Activated T-cell treated with anti-CD3 and anti-CD28 coated beads for 48 hours (primary cell): ENCODE measurements around the gene ATP6V1F.
"Not testable (repeated sequence)": the region's sequence is repeated elsewhere in the genome, so short reads cannot be mapped to it uniquely, and the experiment has no call there.

ENCODE experiments used
- DNase-seq: peaks from one replicate; pipeline ENCODE4 v3.0.0-alpha.2; 2020; ENCODE audit warnings: low read depth

ATP6V1F gene

DNA sequence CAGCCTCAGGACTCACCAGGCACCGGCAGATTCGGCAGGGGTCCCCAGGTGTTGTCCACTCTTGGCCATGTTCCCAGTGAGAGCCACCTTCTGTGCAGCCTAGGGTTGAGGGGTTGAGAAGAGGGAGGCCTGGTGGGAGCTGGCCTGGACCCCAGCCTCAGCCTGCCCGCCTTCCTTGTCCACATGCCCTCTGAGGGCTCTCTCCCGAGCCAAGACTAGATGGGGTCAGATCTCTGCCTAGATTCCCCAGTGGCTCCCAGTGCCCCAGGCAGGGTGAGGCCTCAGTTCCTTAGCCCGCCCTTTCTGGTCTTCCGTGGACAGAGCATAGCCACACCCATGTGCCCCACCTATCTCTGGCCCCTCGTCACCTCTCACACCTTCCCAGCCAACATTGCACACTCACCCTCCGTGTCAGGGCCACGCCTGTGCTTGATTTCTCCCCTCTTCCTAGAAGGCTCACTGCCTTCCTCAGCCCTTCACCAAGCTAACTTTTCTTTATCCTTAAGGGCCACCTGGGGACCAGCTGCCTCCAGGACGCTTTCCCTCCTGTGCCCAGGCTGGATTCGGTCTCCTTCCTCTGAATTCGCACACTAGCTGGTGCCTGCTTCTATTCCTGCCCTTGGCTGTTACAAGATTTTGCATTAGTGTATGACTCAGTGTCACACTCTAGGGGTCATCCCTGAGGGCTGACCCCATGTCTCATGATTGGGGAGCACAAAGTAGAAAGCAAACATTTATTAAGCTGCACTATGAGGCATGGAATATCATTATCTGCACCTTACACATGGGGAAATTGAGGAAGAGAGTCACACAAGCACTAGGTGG lies 40.3 kb downstream of the ATP6V1F start:
- DNase-seq: no peak

GRCh38 chr7:128903621-128904361 lies 41.1 kb downstream of the ATP6V1F start:
- no peak for DNase-seq

DNA sequence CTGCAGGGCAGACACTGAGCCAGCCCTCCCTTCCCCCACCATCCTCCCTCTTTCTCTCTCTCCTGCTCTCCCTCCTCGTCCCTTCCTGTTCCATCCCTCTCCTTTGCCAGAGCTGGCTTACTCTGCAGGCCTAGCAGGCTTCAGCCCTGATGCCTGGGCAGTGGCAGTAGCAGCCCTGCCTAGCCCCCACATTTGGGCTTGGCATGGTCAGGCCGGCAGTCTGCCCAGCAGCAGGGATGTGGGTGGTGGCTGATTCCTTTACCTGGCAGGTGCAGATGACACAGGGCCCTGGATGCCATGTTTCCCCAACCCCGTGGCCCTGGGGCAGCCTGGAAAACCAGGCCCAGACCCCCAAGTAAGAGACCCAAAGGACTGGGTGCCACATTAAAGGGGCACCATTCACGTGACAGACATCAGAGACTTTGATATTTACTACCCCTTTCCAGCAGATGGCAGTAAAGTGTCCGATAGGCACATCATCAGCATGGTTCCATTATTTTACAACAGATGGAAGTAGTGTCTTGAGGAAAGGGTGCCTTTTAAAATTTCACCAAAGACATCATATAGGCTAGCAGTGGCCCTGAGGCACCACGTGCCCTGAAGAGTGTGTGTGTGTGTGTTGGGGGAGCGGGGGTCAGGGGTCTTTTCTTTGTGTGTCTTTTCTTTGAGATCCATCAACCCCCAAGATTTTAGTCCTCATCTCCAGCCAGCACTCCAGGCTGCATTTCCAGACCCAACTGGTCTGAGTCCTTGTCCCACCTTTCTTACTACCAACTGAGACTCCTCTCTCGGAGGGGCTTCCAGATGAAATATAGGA lies 41.9 kb downstream of the ATP6V1F start:
- DNase-seq: no peak

- DNase-seq: no peak
Observed at GRCh38 chr7:128906001-128906765, 43.5 kb downstream of the ATP6V1F start.

DNA sequence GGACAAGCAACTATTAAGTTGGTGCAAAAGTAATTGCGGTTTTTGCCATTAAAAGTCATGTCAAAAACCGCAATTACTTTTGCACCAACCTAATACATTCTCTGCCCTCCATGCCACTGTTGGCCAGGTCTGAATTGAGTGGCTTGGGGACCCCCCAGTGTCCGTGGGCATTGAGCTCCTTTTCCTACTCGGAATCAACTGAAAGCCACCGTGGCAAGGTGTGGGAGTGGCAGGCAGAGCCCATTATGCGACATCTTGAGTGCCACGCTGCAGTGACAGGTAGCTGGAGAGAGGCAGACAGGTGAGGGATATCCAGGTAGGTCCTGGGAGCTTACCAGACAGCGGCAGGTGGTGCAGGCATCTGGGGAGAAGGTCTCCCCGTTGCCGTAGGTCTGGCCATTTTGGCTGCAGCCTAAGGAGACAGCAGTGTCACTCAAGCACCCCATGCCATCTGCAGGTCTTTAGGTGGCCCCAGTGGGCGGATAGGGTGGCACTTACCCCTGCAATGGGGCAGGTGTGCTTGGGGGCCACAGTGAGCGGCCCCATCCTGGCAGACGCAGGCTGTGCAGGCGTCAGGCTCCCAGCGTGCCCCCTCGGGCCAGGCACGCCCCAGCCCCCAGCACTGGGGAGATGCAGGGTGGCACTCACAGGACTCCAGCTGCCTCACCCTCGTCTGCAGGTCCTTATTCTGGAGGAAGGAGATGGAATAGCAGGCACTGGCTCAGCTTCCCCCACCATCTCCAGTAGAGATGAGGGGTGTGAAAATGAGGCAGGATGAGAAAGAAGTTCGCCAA lies 44.3 kb downstream of the ATP6V1F start:
- no peak for DNase-seq

DNA sequence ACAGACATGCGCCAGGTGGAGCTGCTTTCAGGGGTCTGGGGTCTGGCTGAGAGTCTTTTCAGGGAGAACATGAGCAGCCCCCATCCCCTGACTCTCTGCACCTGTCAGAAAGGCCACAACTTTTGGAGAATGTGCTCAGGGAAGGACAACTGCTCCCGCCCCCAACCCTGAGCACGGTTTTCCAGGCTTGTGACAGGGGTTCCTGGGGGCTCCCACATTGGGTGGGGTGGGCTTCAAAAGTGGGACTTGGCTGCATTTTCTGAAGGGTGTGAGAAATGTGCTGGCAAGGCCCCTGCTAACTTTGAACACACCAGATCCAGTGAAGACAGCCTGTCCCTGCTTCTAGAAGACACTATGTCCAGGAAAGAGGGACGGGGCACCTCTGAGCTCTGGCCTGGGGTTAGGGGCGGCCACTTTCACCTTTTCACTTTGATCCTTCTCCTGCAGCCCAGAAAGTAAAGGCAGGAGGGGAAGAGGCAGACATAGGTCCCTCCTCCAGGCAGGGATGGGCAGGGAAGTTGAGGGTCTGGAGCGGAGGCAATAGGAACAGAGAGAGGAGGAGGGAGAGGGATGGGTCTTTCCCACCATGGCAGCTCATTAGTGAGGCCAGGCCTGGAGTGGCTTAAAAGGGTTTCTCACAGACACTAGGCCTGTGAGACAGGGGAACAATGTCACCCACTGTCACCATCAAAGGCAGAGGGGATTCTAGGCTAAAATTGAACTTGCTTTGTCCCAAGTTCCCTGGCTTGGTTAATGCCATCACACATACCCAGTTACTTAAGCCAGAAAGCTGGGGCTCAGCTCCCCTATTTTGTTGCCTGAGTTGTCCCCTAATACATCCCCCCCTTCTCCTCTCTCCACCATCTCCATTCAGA lies 46.3 kb downstream of the ATP6V1F start:
- DNase-seq: no peak

DNA sequence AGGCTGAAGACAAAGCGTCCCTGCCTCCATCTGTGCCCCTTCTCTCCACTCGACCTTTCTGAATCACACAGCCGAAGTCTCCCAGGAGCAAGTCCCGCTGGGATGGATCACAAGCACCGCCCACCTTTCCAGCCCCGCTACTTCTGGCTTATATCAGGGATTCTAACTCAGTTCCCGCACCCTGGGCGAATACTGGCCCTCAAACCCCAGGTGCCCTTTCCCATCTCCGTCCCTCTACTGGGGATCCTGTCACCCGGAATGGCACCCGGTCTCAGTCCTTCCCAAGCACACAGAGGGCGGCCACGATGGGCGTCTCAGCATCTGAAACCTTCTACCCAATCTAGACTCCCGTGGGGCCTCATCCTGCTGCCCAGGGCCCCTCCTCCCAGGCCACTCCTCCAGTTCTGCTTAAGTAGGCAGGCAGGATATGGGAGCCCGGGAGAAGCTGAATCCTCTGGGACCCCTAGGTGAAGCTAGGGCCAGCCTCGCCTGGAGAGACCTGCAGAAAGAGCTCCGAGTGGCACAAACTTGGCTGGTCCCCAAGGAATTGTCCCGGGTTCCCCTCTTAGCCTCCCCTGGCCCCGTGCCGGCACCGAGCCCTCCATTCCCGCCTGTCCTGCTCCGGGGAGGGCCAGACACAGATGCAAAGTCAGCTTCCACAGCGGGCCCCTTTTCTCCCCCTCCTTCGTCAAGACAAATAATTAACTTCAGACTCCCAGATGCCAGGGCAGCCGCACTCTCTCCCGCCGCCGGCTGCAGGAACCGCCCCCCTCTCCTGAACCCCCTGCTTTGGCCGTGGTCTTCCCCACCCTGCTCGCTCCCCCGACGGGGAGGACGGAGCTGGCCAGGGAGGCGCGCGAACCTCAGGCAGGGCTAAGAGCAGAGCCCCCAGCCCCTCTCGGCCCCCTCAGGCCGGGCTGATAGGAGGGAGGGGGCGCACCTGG lies 47.2 kb downstream of the ATP6V1F start:
- no peak for DNase-seq

DNA sequence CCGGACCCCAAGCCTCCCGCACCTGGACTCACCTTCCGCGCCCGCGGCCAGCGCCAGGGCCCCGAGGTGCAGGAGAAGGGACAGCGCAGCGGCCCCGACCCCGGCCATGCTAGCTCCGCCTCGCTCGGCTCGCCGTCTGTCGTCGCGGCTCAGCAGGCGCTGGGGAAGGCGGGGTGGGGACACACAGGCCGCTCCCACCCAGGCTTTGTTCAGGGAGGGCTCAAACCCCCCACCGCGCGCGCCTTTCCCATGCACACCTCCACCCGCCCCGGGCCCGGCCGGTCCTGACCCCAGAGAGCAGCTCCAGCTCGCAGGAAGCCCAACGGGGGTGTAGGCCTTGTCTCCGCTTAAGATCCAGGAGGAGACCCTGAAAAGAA lies 47.9 kb downstream of the ATP6V1F start, which contains the start of gene KCP:
Gene KCP, minus strand, starts transcription at position 141 of the 377 bp plus-strand sequence. Its CDS starts 33 bp downstream, at position 108.
- no peak for DNase-seq

- no peak for DNase-seq
Observed at GRCh38 chr7:128911423-128912031, 48.9 kb downstream of the ATP6V1F start.

DNA sequence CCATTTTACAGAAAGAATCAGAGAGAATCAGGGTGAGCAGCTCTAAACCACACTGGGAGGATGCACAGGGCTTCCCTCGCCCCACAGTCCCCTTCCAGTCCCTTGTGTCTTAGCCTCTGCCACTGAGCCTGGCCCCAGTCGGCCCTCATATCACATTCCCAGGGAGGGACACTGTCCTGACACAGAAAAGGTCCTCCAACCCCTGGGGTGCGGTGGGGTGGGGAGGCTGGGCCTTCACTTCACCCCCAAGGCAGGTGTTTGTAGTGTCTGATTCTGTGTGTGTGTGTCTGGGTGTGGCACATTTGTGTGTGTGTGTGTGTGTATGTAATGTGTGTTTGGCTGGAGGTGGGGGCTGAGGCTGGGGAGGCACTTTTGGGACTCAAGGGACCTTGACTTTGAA lies 49.6 kb downstream of the ATP6V1F start:
- DNase-seq: no peak

- DNase-seq: not testable (repeated sequence)
Observed at GRCh38 chr7:128912709-128913495, 50.2 kb downstream of the ATP6V1F start.

DNA sequence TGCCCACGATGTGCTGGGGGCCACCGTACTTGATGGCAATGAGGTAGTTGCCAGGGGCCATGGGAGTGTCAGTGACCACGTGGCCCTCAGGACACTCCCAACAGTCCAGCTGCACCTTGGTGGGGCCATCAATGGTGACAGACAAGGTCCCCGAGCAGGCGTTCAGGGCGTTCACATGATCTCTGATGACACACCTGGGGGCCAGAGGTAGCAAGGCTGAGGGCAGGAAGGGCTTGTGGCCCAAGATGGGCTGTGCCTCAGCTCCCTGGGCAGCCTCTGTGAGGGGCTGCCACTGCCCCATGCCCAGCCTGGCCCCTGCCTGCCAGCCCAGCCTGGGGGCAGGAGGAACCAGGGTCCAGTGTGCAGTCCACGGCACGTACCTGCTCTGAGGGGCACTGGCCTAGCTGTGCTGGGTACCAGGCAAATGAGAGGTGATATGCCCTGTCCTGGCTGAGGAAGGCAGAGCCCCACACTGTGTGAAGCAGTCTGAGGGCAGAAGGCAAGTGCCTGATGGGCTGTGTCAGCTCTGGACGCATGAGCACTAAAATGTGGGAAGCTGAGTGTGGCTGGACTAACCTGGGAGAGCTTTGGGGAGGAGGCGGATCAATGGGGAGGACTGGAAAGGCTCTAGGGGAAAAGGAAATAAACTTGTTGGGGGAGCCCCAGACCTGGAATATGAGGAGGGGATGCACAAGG lies 51.4 kb downstream of the ATP6V1F start:
- DNase-seq: no peak

DNA sequence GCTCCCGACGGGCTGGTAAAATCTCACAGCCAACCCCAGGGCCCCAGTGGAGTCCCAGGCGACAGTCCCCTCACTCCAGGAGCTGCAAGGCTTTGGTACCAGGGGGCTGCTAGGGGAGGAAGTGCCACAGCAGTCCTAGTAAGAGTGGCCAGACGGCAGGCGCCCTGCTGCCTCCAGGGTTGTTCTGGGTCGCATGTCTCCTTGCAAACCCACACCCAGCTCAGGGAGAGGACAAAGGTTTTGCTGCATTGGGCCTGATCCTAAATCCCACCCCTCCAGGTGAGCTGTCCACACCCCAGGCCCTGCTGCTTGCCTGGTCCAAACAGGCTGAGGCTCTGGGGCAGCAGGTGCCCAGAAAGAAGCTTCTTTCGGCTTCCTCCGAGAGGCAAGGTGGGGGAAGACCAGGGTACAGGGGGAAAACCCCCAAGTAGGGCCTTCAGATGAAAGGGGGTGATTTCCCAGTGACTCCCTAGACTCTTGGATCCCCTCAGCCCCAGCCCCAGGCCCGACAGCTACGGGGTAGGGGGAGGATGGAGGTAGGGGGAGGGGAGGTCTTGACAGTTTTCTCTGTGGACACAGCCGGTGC lies 52.0 kb downstream of the ATP6V1F start:
- no peak for DNase-seq

DNA sequence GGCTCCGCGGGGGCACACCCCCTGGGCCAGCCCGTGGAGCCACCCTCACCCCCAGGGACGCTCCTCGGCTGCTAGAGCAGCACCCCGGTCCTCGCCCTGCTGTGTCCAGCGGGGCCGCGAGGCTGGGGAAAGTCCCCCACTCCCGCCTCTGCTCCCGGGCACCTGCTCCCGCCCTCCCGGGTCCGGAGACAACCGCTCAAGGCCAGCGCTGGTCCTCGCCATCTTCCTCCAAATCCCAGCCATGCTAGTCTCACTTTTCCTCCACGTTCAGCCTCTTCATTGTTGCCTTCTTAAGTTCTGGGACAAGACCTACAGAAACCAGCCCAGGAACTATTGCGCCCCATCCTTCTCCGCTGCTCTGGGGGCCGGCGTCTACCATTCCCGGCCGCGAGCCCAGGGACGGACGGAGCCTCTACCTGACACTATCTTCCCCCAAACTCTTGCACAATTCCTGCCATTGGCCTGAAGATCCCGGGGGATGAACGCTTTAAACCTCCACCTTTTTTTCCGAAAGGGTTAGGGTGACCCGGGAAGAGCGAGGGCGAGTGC lies 52.7 kb downstream of the ATP6V1F start:
- DNase-seq: no peak
